ENCODE results near the gene FCHSD2.
"Not testable (repeated sequence)": the region's sequence is repeated elsewhere in the genome, so short reads cannot be mapped to it uniquely, and the experiment has no call there.

The FCHSD2 gene

GRCh38 chr11:72829178-72829577 is 312.9 kb downstream of the FCHSD2 start:
- no peak for DNase-seq (ENCODE audit: low read depth, low spot score)
- H3K27ac ChIP-seq = no peak overlapping the region

GRCh38 chr11:72828692-72829101 is 313.4 kb downstream of the FCHSD2 start:
- no peak for DNase-seq (ENCODE audit: low read depth, low spot score)
- no peak overlapping the region for H3K27ac ChIP-seq

GRCh38 chr11:72828081-72828567 is 314.0 kb downstream of the FCHSD2 start:
- no peak overlapping the region for H3K27ac ChIP-seq
- no peak for DNase-seq (ENCODE audit: low read depth, low spot score)

- DNase-seq (ENCODE audit: low read depth, low spot score); H3K27ac ChIP-seq: not testable (repeated sequence)
Measured at GRCh38 chr11:72827656-72828055, 314.5 kb downstream of the FCHSD2 start.

- no peak for DNase-seq (ENCODE audit: low read depth, low spot score)
- no peak overlapping the region for H3K27ac ChIP-seq
Measured at GRCh38 chr11:72826942-72827480, 315.1 kb downstream of the FCHSD2 start.

GRCh38 chr11:72826191-72826941 is 315.8 kb downstream of the FCHSD2 start:
- no peak overlapping the region for H3K27ac ChIP-seq
- no peak for DNase-seq (ENCODE audit: low read depth, low spot score)

GRCh38 chr11:72825661-72826060 is 316.5 kb downstream of the FCHSD2 start:
- H3K27ac ChIP-seq = no peak overlapping the region
- DNase-seq (ENCODE audit: low read depth, low spot score) = no peak

- no peak for DNase-seq (ENCODE audit: low read depth, low spot score)
- H3K27ac ChIP-seq = no peak overlapping the region
Measured at GRCh38 chr11:72824811-72825505, 317.2 kb downstream of the FCHSD2 start.

GRCh38 chr11:72824020-72824419 is 318.1 kb downstream of the FCHSD2 start:
- no peak overlapping the region for H3K27ac ChIP-seq
- no peak for DNase-seq (ENCODE audit: low read depth, low spot score)

- H3K27ac ChIP-seq = no peak overlapping the region
Measured at GRCh38 chr11:72823105-72823804, 318.9 kb downstream of the FCHSD2 start.

GRCh38 chr11:72821920-72822799 is 320.0 kb downstream of the FCHSD2 start:
- peak; percentile 54 for DNase-seq (ENCODE audit: low read depth, low spot score)
- no peak overlapping the region for H3K27ac ChIP-seq

More at GRCh38 chr11:72823105-72823804, 318.9 kb downstream of the FCHSD2 start:
- no peak for DNase-seq (ENCODE audit: low read depth, low spot score)

GRCh38 chr11:72821221-72821919 is 320.7 kb downstream of the FCHSD2 start:
- no peak for DNase-seq (ENCODE audit: low read depth, low spot score)
- H3K27ac ChIP-seq = no peak overlapping the region

GRCh38 chr11:72820439-72821139 is 321.5 kb downstream of the FCHSD2 start:
- DNase-seq (ENCODE audit: low read depth, low spot score) = no peak
- no peak overlapping the region for H3K27ac ChIP-seq

- no peak for DNase-seq (ENCODE audit: low read depth, low spot score)
- no peak overlapping the region for H3K27ac ChIP-seq
Measured at GRCh38 chr11:72818971-72819370, 323.1 kb downstream of the FCHSD2 start.

GRCh38 chr11:72817966-72818365 is 324.2 kb downstream of the FCHSD2 start:
- no peak for DNase-seq (ENCODE audit: low read depth, low spot score)
- H3K27ac ChIP-seq = no peak overlapping the region

GRCh38 chr11:72816404-72816990 is 325.6 kb downstream of the FCHSD2 start:
- no peak overlapping the region for H3K27ac ChIP-seq
- DNase-seq (ENCODE audit: low read depth, low spot score) = no peak

GRCh38 chr11:72815110-72815618 is 327.0 kb downstream of the FCHSD2 start:
- peak overlapping the region; percentile 83 for H3K27ac ChIP-seq
- DNase-seq (ENCODE audit: low read depth, low spot score) = no peak

Measured in epithelial cell of prostate (primary cell).